Panc1 (cell line): Measurements from ENCODE around the gene CNKSR3. TPM values are rescaled to one million over a fixed set of nuclear protein-coding genes. Genes with fewer than 3 reads are reported as not detected.
A peak's percentile ranks its signal among the peaks of the same experiment; 100 is the strongest.

ENCODE experiments used
- ATAC-seq: fragments of 200-7000 bp; cut with Tn5 transposase; 2 replicates; pipeline ENCODE4 v1.9.1; 2020; ENCODE audit warnings: mild to moderate bottlenecking, moderate library complexity
- BruUV-seq: library from RNA; stranded (reverse); fragments of 400-500 nt; replicated peaks from 2 replicates; lab custom pipeline; 2021; lab: Mats Ljungman, UMichigan
- CTCF ChIA-PET: fragments of 300-600 bp; sonication (Branson Sonifier 250); formaldehyde crosslinking; loops from one replicate; lab custom pipeline; 2022; ENCODE audit warnings: antibody characterized with exemption; lab: Charles Lee
- POLR2A ChIA-PET: fragments of 300-600 bp; sonication (Branson Sonifier 250); formaldehyde crosslinking; loops from one replicate; lab custom pipeline; 2022; ENCODE audit warnings: antibody characterized with exemption; lab: Charles Lee
- DNase-seq: peaks from one replicate; pipeline ENCODE4 v3.0.0-alpha.2; 2010; ENCODE audit warnings: low read depth, low spot score
- H3K27ac ChIP-seq: 2 replicates; pipeline ENCODE4 v1.5.1; 2011; ENCODE audit warnings: mild to moderate bottlenecking, low read length, inconsistent platforms
- H3K27me3 ChIP-seq: fragments of 200-500 bp; sonication (Bioruptor generic); 2 replicates; pipeline ENCODE4 v1.6.0; 2014; ENCODE audit warnings: low read length, inconsistent platforms; ENCODE audit not compliant: control insufficient read depth, insufficient read depth
- H3K36me3 ChIP-seq: fragments of 200-500 bp; sonication (Bioruptor generic); 2 replicates; pipeline ENCODE4 v1.5.1; 2014; ENCODE audit warnings: inconsistent platforms, mild to moderate bottlenecking, low read length, moderate library complexity; ENCODE audit not compliant: control insufficient read depth, insufficient read depth
- H3K4me1 ChIP-seq: 2 replicates; pipeline ENCODE4 v1.5.1; 2011; ENCODE audit warnings: inconsistent platforms, mild to moderate bottlenecking, low read length, moderate library complexity; ENCODE audit not compliant: control insufficient read depth, insufficient read depth
- H3K4me3 ChIP-seq, 2 experiments: 2 replicates each; pipeline ENCODE4 v1.5.1; 2011 to 2012; ENCODE audit warnings: low read depth in 2 of 2, low read length in 2 of 2, mild to moderate bottlenecking in 2 of 2, inconsistent platforms in 1 of 2, moderate library complexity in 1 of 2
- H3K9me3 ChIP-seq: fragments of 200-500 bp; sonication (Bioruptor generic); 2 replicates; pipeline ENCODE4 v1.5.1; 2014; ENCODE audit warnings: low read depth, mild to moderate bottlenecking, inconsistent platforms, low read length, moderate library complexity; ENCODE audit not compliant: control insufficient read depth, insufficient read depth
- POLR2AphosphoS5 ChIP-seq: IDR thresholded peaks from 2 replicates; pipeline ENCODE4 v1.6.1; 2012; ENCODE audit warnings: mild to moderate bottlenecking, low read depth, low read length, moderate library complexity
- SIN3A ChIP-seq: IDR thresholded peaks from 2 replicates; pipeline ENCODE4 v1.6.1; 2012; ENCODE audit warnings: low read depth, mild to moderate bottlenecking, low read length, moderate library complexity, borderline replicate concordance; ENCODE audit not compliant: insufficient read depth
- TCF7L2 ChIP-seq: IDR thresholded peaks from 2 replicates; pipeline ENCODE4 v1.6.1; 2011; ENCODE audit warnings: mild to moderate bottlenecking, low read depth, low read length, inconsistent platforms
- in situ Hi-C: cut with HindIII; loops from 2 replicates; pipeline ENCODE4 v1.10.0; 2016; ENCODE audit warnings: low sequenced_read_pairs, low pct_unique_long_range_greater_than_20kb
- intact Hi-C: fragments of 100-400 bp; cut with micrococcal nuclease; formaldehyde crosslinking; loops from one replicate; pipeline ENCODE4 v1.10.0; 2022; ENCODE audit not compliant: unreplicated experiment
- total RNA-seq: library from RNA; stranded (reverse); gene quantifications from one replicate; pipeline ENCODE4 v1.2.1, GENCODE V29; 2021; ENCODE audit not compliant: unreplicated experiment
- TF ChIP-seq, protein P1 (sequence below), 2 experiments: IDR thresholded peaks; 2 replicates each; pipeline ENCODE4 v1.6.1; 2011 to 2012; ENCODE audit warnings: low read depth in 2 of 2, control low read depth in 1 of 2, low read length in 1 of 2, mild to moderate bottlenecking in 1 of 2, moderate library complexity in 1 of 2; ENCODE audit not compliant: insufficient read depth in 1 of 2
- TF ChIP-seq, protein P2 (sequence below): fragments of 450-650 bp; IDR thresholded peaks from 2 replicates; pipeline ENCODE4 v1.5.1; 2017; ENCODE audit warnings: mild to moderate bottlenecking

The CNKSR3 gene
- total RNA-seq, 1 experiment from 2014 or later, result 18.2 TPM

DNA sequence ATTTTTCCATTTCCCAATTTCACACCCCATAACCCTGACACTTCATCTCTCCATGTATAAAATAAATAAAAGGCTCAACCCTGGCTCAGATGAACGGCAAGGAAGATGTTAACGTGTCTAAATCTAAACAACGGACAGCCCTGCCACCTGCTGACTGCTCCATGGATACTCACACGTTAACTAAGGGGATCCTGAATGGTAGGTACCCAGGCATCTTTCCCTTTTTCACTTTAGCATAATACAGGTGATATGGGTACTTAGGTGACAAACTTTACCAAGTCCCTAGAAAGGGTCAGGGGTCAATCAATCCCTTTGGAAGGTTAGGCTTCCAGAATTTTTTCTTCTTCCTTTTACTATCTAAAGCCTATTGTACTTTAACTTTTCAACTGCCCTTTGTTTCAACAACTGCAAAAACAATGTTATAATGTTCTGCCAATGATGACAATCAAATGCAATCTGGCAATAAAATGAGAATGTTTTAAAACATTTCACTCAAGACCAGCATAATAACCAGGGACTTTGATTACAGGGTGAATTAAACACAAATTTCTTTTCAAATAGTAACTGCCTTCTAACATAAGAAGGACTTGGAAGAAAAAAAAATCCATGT lies 101.5 kb downstream of the CNKSR3 start:
- Histone ChIP-seq H3K27me3 (no peaks in the 10 kb centered on the region), H3K36me3 (no peaks in the 10 kb centered on the region), H3K4me3 (no peak overlapping the region), H3K4me1 (peaks cover 11% of the 10 kb centered on the region), H3K9me3 (no peaks in the 10 kb centered on the region), H3K27ac (no peak overlapping the region)
- intact Hi-C loops, result loop anchor here (2.0 kb wide), 1 partner anchor 254 kb away; no protein-coding TSS in a partner anchor
- TF ChIP-seq, protein P1, sequence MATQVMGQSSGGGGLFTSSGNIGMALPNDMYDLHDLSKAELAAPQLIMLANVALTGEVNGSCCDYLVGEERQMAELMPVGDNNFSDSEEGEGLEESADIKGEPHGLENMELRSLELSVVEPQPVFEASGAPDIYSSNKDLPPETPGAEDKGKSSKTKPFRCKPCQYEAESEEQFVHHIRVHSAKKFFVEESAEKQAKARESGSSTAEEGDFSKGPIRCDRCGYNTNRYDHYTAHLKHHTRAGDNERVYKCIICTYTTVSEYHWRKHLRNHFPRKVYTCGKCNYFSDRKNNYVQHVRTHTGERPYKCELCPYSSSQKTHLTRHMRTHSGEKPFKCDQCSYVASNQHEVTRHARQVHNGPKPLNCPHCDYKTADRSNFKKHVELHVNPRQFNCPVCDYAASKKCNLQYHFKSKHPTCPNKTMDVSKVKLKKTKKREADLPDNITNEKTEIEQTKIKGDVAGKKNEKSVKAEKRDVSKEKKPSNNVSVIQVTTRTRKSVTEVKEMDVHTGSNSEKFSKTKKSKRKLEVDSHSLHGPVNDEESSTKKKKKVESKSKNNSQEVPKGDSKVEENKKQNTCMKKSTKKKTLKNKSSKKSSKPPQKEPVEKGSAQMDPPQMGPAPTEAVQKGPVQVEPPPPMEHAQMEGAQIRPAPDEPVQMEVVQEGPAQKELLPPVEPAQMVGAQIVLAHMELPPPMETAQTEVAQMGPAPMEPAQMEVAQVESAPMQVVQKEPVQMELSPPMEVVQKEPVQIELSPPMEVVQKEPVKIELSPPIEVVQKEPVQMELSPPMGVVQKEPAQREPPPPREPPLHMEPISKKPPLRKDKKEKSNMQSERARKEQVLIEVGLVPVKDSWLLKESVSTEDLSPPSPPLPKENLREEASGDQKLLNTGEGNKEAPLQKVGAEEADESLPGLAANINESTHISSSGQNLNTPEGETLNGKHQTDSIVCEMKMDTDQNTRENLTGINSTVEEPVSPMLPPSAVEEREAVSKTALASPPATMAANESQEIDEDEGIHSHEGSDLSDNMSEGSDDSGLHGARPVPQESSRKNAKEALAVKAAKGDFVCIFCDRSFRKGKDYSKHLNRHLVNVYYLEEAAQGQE (IDR thresholded peaks at IDR 0.05; ENCODE audit: insufficient read depth in 1 of 2, low read depth in 2 of 2, low read length in 1 of 2), result no peak
- no peak for TF ChIP-seq SIN3A
- TF ChIP-seq, protein P2, sequence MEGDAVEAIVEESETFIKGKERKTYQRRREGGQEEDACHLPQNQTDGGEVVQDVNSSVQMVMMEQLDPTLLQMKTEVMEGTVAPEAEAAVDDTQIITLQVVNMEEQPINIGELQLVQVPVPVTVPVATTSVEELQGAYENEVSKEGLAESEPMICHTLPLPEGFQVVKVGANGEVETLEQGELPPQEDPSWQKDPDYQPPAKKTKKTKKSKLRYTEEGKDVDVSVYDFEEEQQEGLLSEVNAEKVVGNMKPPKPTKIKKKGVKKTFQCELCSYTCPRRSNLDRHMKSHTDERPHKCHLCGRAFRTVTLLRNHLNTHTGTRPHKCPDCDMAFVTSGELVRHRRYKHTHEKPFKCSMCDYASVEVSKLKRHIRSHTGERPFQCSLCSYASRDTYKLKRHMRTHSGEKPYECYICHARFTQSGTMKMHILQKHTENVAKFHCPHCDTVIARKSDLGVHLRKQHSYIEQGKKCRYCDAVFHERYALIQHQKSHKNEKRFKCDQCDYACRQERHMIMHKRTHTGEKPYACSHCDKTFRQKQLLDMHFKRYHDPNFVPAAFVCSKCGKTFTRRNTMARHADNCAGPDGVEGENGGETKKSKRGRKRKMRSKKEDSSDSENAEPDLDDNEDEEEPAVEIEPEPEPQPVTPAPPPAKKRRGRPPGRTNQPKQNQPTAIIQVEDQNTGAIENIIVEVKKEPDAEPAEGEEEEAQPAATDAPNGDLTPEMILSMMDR, result peak; percentile 57; the same call in 1 of the 2 replicates
- no peak for TF ChIP-seq POLR2AphosphoS5
- ATAC-seq (peak; percentile 75; the same call in 1 of the 2 replicates), DNase-seq (no peak)
- CTCF ChIA-PET, result interaction anchor here (0.7 kb wide), 1 partner anchor 812 kb away, joined by 7 read pairs; no protein-coding TSS in a partner anchor
- no TSS peak for BruUV-seq
- in situ Hi-C loops, result no loop called here
- POLR2A ChIA-PET, result no interaction called here

DNA sequence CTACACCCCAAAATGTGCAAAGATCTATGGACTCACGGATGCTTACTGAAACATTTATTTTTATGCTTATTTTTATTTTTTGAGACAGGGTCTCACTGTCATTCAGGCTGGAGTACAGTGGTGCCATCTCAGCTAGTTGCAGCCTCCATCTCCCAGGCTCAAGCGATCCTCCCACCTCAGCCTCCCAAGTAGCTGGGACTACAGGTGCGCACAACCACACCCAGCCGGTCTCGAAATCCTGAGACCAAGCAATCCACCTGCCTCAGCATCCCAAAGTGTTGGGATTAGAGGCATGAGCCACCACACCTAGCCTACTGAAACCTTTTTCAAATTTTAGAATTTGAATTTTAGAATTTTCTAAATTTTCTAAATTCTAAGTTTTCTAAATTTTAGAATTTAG lies 103.0 kb downstream of the CNKSR3 start:
- intact Hi-C loops, result no loop called here
- in situ Hi-C loops, result no loop called here
- TF ChIP-seq TCF7L2 (no peak), POLR2AphosphoS5 (no peak), SIN3A (no peak)
- TF ChIP-seq, protein P1 (IDR thresholded peaks at IDR 0.05; ENCODE audit: insufficient read depth in 1 of 2, low read depth in 2 of 2, low read length in 1 of 2), result no peak
- TF ChIP-seq, protein P2, result no peak

More for the DNA sequence above, 103.0 kb downstream of the CNKSR3 start:
- ChIA-PET POLR2A (no interaction called here), CTCF (no interaction called here)
- H3K4me1 ChIP-seq, result peaks cover 11% of the 10 kb centered on the region
- ATAC-seq (no peak), DNase-seq (no peak)
- no peaks in the 10 kb centered on the region for H3K36me3 ChIP-seq
- no peaks in the 10 kb centered on the region for H3K9me3 ChIP-seq
- no peak overlapping the region for H3K4me3 ChIP-seq
- no TSS peak for BruUV-seq
- no peak overlapping the region for H3K27ac ChIP-seq
- H3K27me3 ChIP-seq, result no peaks in the 10 kb centered on the region
